ENCODE data around the gene CLTRN.
"Not testable (repeated sequence)": the region's sequence is repeated elsewhere in the genome, so short reads cannot be mapped to it uniquely, and the experiment has no call there.

CLTRN gene, protein sequence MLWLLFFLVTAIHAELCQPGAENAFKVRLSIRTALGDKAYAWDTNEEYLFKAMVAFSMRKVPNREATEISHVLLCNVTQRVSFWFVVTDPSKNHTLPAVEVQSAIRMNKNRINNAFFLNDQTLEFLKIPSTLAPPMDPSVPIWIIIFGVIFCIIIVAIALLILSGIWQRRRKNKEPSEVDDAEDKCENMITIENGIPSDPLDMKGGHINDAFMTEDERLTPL

DNA sequence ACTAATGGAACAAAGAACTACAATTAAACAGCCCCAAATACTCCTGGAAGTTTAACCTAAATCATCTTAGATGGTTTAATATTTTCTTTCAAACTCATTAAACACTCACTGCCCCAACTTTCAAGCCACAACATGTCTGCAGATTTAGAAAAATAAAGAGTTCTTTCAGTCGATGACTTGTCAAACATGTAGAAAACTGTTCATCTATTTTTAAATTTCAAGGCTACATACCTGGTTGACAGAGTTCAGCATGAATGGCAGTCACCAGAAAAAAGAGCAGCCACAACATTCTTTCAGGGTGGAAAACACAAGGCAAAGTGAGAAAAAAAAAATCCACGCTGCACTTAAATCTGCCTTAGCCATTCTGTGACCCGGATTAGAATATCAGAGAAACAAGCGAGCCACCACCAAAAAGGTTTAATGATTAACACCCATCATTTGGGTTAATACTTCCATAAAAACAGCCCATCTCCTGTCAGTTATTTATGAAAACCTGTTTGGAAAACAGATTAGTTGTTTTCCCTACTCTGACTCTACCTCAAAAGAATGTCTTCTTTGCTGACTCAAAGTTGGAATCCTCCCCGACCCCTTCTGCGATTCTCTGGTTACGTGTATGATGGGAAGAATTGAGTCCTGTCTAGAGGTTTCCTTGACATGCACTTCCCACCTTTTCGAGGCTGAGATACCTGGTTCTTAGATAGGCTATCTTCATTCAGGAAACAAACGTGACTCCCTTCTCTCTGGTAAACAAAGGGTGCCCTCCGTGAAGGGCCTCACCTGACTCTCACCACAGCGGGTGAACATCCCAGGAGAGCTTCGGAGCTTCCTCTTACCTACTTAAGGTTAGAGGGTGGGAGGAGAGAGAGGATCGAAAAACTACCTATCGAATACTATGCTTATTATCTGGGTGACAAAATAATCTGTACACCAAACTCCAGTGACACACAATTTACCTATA, at the start of gene CLTRN:
Gene CLTRN, minus strand, starts transcription at position 319 of the 958 bp plus-strand sequence. Its CDS starts 30 bp downstream, at position 289.
- Histone ChIP-seq H3K79me2 (ENCODE audit: insufficient read depth, low read length) (no peaks in the 10 kb centered on the region), H3K27me3 (ENCODE audit: insufficient read depth, low read length, poor library complexity) (no peaks in the 10 kb centered on the region), H3K4me2 (ENCODE audit: insufficient read depth, low read length) (no peak within 1 kb of the TSS)

DNA sequence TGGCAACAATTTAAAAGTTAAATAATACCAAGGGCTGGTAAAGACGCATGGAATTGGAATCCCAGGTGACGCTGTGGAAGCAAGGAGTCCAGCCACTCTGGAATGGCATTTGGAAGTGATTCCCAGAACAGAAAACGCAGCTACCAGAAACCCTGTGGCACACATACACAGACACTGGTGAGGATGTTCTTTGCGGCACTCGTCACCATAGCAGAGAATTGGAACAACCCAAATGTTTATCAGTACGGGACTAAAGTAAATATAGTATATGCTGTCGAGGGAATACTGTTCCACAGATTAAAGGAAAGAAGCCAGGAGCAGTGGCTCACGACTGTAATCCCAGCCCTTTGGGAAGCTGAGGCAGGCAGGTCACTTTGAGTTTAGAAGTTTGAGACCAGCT, 39.7 kb upstream of the CLTRN start:
- not testable (repeated sequence) for H3K79me2 ChIP-seq (ENCODE audit: insufficient read depth, low read length); H3K27ac ChIP-seq (ENCODE audit: low read length); H3K4me3 ChIP-seq (ENCODE audit: low read depth in 1 of 2, low read length in 2 of 2); H3K27me3 ChIP-seq (ENCODE audit: insufficient read depth, low read length, poor library complexity); ATAC-seq (ENCODE audit: insufficient read depth, low read depth); H3K4me1 ChIP-seq (ENCODE audit: insufficient read depth, low read length); H3K9ac ChIP-seq (ENCODE audit: low read depth, low read length); DNase-seq; H3K36me3 ChIP-seq (ENCODE audit: insufficient read depth, low read length); H3K4me2 ChIP-seq (ENCODE audit: insufficient read depth, low read length); H3K9me3 ChIP-seq (ENCODE audit: insufficient read depth, low read length, severe bottlenecking); H2AFZ ChIP-seq (ENCODE audit: low read depth, low read length); H4K20me1 ChIP-seq (ENCODE audit: insufficient read depth, low read length)

More for the DNA sequence above, at the start of gene CLTRN:
- Histone ChIP-seq H3K9ac (ENCODE audit: low read depth, low read length) (no peak within 1 kb of the TSS), H3K27ac (ENCODE audit: low read length) (no peak within 1 kb of the TSS), H3K4me3 (ENCODE audit: low read depth in 1 of 2, low read length in 2 of 2) (no peak within 1 kb of the TSS), H3K4me1 (ENCODE audit: insufficient read depth, low read length) (no peaks in the 10 kb centered on the region), H4K20me1 (ENCODE audit: insufficient read depth, low read length) (no peaks in the 10 kb centered on the region), H2AFZ (ENCODE audit: low read depth, low read length) (no peak within 1 kb of the TSS), H3K9me3 (ENCODE audit: insufficient read depth, low read length, severe bottlenecking) (no peaks in the 10 kb centered on the region), H3K36me3 (ENCODE audit: insufficient read depth, low read length) (no peaks in the 10 kb centered on the region)
- TF ChIP-seq EZH2 (IDR thresholded peaks at IDR 0.05; ENCODE audit: borderline replicate concordance, low read depth, low read length, severe bottlenecking): no peak
- TF ChIP-seq, protein P1, sequence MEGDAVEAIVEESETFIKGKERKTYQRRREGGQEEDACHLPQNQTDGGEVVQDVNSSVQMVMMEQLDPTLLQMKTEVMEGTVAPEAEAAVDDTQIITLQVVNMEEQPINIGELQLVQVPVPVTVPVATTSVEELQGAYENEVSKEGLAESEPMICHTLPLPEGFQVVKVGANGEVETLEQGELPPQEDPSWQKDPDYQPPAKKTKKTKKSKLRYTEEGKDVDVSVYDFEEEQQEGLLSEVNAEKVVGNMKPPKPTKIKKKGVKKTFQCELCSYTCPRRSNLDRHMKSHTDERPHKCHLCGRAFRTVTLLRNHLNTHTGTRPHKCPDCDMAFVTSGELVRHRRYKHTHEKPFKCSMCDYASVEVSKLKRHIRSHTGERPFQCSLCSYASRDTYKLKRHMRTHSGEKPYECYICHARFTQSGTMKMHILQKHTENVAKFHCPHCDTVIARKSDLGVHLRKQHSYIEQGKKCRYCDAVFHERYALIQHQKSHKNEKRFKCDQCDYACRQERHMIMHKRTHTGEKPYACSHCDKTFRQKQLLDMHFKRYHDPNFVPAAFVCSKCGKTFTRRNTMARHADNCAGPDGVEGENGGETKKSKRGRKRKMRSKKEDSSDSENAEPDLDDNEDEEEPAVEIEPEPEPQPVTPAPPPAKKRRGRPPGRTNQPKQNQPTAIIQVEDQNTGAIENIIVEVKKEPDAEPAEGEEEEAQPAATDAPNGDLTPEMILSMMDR (IDR thresholded peaks at IDR 0.05; ENCODE audit: borderline replicate concordance, extremely low read depth, low read length, poor library complexity, severe bottlenecking): no peak
- DNase-seq (no peak), ATAC-seq (ENCODE audit: insufficient read depth, low read depth) (no peak)

DNA sequence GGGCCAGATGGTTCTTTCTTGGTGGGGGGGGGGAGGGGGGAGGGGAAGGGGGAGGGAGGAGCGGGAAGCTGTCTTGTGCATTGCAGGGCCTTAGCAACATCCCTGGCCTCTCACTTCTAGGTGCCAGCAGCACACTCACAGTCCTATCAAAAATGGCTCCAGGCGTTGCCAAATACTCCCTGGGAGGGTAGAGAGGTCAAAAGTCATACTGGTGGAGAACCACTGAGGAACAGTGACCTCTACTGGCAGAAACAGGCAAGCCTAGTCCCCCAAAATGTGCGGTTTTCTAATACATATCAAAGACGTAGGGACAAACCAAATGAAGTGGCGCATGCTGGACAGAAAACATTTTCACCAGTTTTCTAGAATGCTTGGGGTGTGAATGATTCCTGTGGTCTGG, 39.2 kb upstream of the CLTRN start:
- H4K20me1 ChIP-seq (ENCODE audit: insufficient read depth, low read length); H3K36me3 ChIP-seq (ENCODE audit: insufficient read depth, low read length); H3K9ac ChIP-seq (ENCODE audit: low read depth, low read length); H3K4me2 ChIP-seq (ENCODE audit: insufficient read depth, low read length); DNase-seq; H3K27ac ChIP-seq (ENCODE audit: low read length); H3K4me1 ChIP-seq (ENCODE audit: insufficient read depth, low read length); H3K79me2 ChIP-seq (ENCODE audit: insufficient read depth, low read length); H3K27me3 ChIP-seq (ENCODE audit: insufficient read depth, low read length, poor library complexity); H3K4me3 ChIP-seq (ENCODE audit: low read depth in 1 of 2, low read length in 2 of 2); H2AFZ ChIP-seq (ENCODE audit: low read depth, low read length); H3K9me3 ChIP-seq (ENCODE audit: insufficient read depth, low read length, severe bottlenecking): not testable (repeated sequence)
- peak; percentile 73; the same call in 2 of the 3 replicates for ATAC-seq (ENCODE audit: insufficient read depth, low read depth)

DNA sequence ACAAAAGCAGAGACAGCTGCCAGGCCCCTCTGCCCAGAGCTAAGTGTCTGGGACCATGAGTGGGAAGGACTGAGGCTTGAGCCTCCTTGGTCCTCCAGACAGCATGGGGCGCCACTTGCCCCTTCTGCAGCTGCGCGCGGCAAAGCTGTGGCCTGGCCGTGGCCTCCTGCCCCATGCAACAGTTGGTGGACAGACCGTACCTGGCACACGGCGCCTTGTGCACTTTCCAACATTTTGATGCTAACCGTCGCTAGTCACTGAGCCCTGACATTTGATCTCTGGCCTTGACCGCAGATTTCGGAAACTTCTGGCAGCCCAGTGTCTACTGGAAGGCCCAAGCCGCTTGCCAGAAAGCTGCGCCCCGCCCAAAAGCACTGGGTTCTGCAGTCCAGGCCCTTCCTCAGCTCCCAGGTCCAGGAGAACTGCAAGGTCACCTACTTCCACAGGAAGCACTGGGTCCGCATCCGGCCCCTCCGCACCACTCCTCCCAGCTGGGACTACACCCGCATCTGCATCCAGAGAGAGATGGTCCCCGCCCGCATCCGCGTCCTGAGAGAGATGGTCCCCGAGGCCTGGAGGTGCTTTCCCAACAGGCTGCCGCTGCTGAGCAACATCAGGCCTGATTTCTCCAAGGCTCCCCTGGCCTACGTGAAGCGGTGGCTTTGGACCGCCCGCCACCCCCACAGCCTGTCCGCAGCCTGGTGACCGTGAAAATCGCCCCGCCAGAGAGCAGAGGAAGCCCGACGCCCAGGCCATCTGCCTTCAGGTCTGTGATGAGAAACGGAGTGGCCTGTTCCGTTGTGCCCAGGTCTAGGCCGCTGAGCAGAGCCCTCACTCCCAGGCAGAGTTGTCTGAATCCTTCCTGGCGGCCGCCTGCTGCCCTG, 38.1 kb upstream of the CLTRN start:
- H2AFZ ChIP-seq (ENCODE audit: low read depth, low read length): no peak overlapping the region
- H3K9ac ChIP-seq (ENCODE audit: low read depth, low read length): no peak overlapping the region
- H3K27me3 ChIP-seq (ENCODE audit: insufficient read depth, low read length, poor library complexity): no peaks in the 10 kb centered on the region
- no peaks in the 10 kb centered on the region for H3K79me2 ChIP-seq (ENCODE audit: insufficient read depth, low read length)
- no peaks in the 10 kb centered on the region for H3K4me1 ChIP-seq (ENCODE audit: insufficient read depth, low read length)
- DNase-seq (no peak), ATAC-seq (ENCODE audit: insufficient read depth, low read depth) (no peak)
- H3K27ac ChIP-seq (ENCODE audit: low read length): no peak overlapping the region
- H3K36me3 ChIP-seq (ENCODE audit: insufficient read depth, low read length): peaks cover 3% of the 10 kb centered on the region; the same call in 1 of the 2 replicates
- H3K4me2 ChIP-seq (ENCODE audit: insufficient read depth, low read length): no peak overlapping the region
- H3K4me3 ChIP-seq (ENCODE audit: low read depth in 1 of 2, low read length in 2 of 2): no peak overlapping the region
- no peaks in the 10 kb centered on the region for H4K20me1 ChIP-seq (ENCODE audit: insufficient read depth, low read length)
- no peaks in the 10 kb centered on the region for H3K9me3 ChIP-seq (ENCODE audit: insufficient read depth, low read length, severe bottlenecking)
- TF ChIP-seq EZH2 (IDR thresholded peaks at IDR 0.05; ENCODE audit: borderline replicate concordance, low read depth, low read length, severe bottlenecking): no peak
